ENCODE data around the gene GPATCH2L.

Gene GPATCH2L

GRCh38 chr14:76126076-76126475, 25.6 kb upstream of the GPATCH2L start:
- TF ChIP-seq CTCF (conservative IDR thresholded peaks at IDR 0.05; ENCODE audit: low read depth, low read length), result no peak
- DNase-seq (ENCODE audit: low read depth), result no peak

GRCh38 chr14:76129851-76130576, 21.7 kb upstream of the GPATCH2L start:
- TF ChIP-seq CTCF (conservative IDR thresholded peaks at IDR 0.05; ENCODE audit: low read depth, low read length), result no peak
- H3K4me3 ChIP-seq (ENCODE audit: low read length), result no peak overlapping the region
- DNase-seq (ENCODE audit: low read depth), result no peak

More at GRCh38 chr14:76126076-76126475, 25.6 kb upstream of the GPATCH2L start:
- H3K4me3 ChIP-seq (ENCODE audit: low read length), result no peak overlapping the region

GRCh38 chr14:76131071-76131965, 20.4 kb upstream of the GPATCH2L start:
- no peak overlapping the region for H3K4me3 ChIP-seq (ENCODE audit: low read length)
- TF ChIP-seq CTCF (conservative IDR thresholded peaks at IDR 0.05; ENCODE audit: low read depth, low read length), result no peak

GRCh38 chr14:76133103-76133502, 18.6 kb upstream of the GPATCH2L start:
- no peak for TF ChIP-seq CTCF (conservative IDR thresholded peaks at IDR 0.05; ENCODE audit: low read depth, low read length)
- H3K4me3 ChIP-seq (ENCODE audit: low read length), result no peak overlapping the region
- no peak for DNase-seq (ENCODE audit: low read depth)

More at GRCh38 chr14:76131071-76131965, 20.4 kb upstream of the GPATCH2L start:
- DNase-seq (ENCODE audit: low read depth), result no peak

GRCh38 chr14:76134231-76134630, 17.5 kb upstream of the GPATCH2L start:
- no peak overlapping the region for H3K4me3 ChIP-seq (ENCODE audit: low read length)
- TF ChIP-seq CTCF (conservative IDR thresholded peaks at IDR 0.05; ENCODE audit: low read depth, low read length), result no peak
- no peak for DNase-seq (ENCODE audit: low read depth)

- H3K4me3 ChIP-seq (ENCODE audit: low read length), result no peak overlapping the region
- no peak for TF ChIP-seq CTCF (conservative IDR thresholded peaks at IDR 0.05; ENCODE audit: low read depth, low read length)
- no peak for DNase-seq (ENCODE audit: low read depth)
Observed at GRCh38 chr14:76135722-76136121, 16.0 kb upstream of the GPATCH2L start.

All from retinal pigment epithelial cell (primary cell).